Naive thymus-derived CD8-positive, alpha-beta T cell (primary cell): ENCODE data around the gene ZNF391. TPM values are rescaled to one million over a fixed set of nuclear protein-coding genes. Genes with fewer than 3 reads are reported as not detected.
"Not testable (repeated sequence)": the region's sequence is repeated elsewhere in the genome, so short reads cannot be mapped to it uniquely, and the experiment has no call there.

ENCODE experiments used
- ATAC-seq, 2 donors: fragments of 150-1000 bp; cut with Tn5 transposase in 1 of 2; sonication (Bioruptor Pico), chemical (Tn5 transposase) in 1 of 2; 1 replicate in 1 of 2; 2 replicates in 1 of 2; pipeline ENCODE4 v1.10.0; 2021; ENCODE audit warnings: mild to moderate bottlenecking in 2 of 2, moderate library complexity in 2 of 2
- POLR2A ChIA-PET: fragments of 350-600 bp; sonication (Branson Sonifier 250); formaldehyde crosslinking; loops from one replicate; lab custom pipeline; 2021; ENCODE audit warnings: antibody characterized with exemption; lab: Charles Lee
- DNase-seq, 10 donors: peaks; one replicate each; pipeline versions ENCODE4 v3.0.0 to v3.0.0-alpha.2; 2020 to 2022
- H3K27ac Mint-ChIP-seq, 10 donors: one replicate each; pipeline ENCODE4 v1.8.0; 2020 to 2022; ENCODE audit warnings: mild to moderate bottlenecking in 10 of 10, mixed read lengths in 10 of 10, moderate library complexity in 4 of 10, inconsistent platforms in 1 of 10
- H3K27me3 Mint-ChIP-seq, 5 donors: one replicate each; pipeline ENCODE4 v1.8.0; 2021 to 2022; ENCODE audit warnings: mixed read lengths in 5 of 5
- H3K36me3 Mint-ChIP-seq, 3 donors: one replicate each; pipeline ENCODE4 v1.8.0; 2020 to 2022; ENCODE audit warnings: mixed read lengths in 3 of 3, mild to moderate bottlenecking in 2 of 3, inconsistent platforms in 1 of 3
- H3K4me1 Mint-ChIP-seq, 4 donors: one replicate each; pipeline ENCODE4 v1.8.0; 2021 to 2022; ENCODE audit warnings: mixed read lengths in 4 of 4
- H3K4me3 Mint-ChIP-seq, 10 donors: one replicate each; pipeline ENCODE4 v1.8.0; 2020 to 2022; ENCODE audit warnings: mild to moderate bottlenecking in 10 of 10, mixed read lengths in 10 of 10, moderate library complexity in 6 of 10, inconsistent platforms in 1 of 10
- H3K9me3 Mint-ChIP-seq, 9 donors: one replicate each; pipeline ENCODE4 v1.8.0; 2020 to 2022; ENCODE audit warnings: mixed read lengths in 9 of 9, mild to moderate bottlenecking in 3 of 9, inconsistent platforms in 1 of 9, moderate library complexity in 1 of 9
- polyA plus RNA-seq, 3 donors: library from polyadenylated mRNA; unstranded; fragments of 300-500 nt; fragmentation: Illumina TruSeq; gene quantifications; one replicate each; pipeline ENCODE4 v1.2.3, GENCODE V29; 2021
- total RNA-seq, 8 experiments: library from RNA in 2 of 8; stranded (reverse) in 2 of 8; gene quantifications; one replicate each; pipeline ENCODE4 v1.2.3 and lab custom pipeline; 2021 to 2026

Gene ZNF391
- total and polyA plus RNA-seq, 5 experiments from 2014 or later = 2.0 to 7.9 (median 5.1) TPM

- H3K9me3 Mint-ChIP-seq = peaks cover 3 to 15% (median 9%) of the 10 kb centered on the region in 9 donors
- ATAC-seq = no peak
Observed at GRCh38 chr6:27383481-27383880, 5.1 kb upstream of the ZNF391 start.

GRCh38 chr6:27392623-27393022 lies 4.1 kb downstream of the ZNF391 start:
- peaks cover 11 to 29% (median 11%) of the 10 kb centered on the region in 3 donors for H3K36me3 Mint-ChIP-seq
- peaks cover 17 to 31% (median 19%) of the 10 kb centered on the region in 4 donors for H3K4me1 Mint-ChIP-seq
- DNase-seq (no peak), ATAC-seq (no peak)
- peaks cover 0 to 7% (median 5%) of the 10 kb centered on the region in 9 donors for H3K9me3 Mint-ChIP-seq
- no peak overlapping the region for H3K4me3 Mint-ChIP-seq
- no peak overlapping the region for H3K27ac Mint-ChIP-seq
- POLR2A ChIA-PET = no interaction called here
- H3K27me3 Mint-ChIP-seq = no peaks in the 10 kb centered on the region

More at GRCh38 chr6:27383481-27383880, 5.1 kb upstream of the ZNF391 start:
- Mint-ChIP-seq H3K36me3 (peaks cover 0 to 11% (median 0%) of the 10 kb centered on the region in 3 donors), H3K4me1 (peaks cover 3 to 7% (median 5%) of the 10 kb centered on the region in 4 donors), H3K4me3 (no peak overlapping the region), H3K27me3 (peaks cover 0 to 10% (median 4%) of the 10 kb centered on the region in 5 donors), H3K27ac (no peak overlapping the region)
- POLR2A ChIA-PET = no interaction called here
- DNase-seq = no peak

- ATAC-seq (no peak), DNase-seq (no peak)
- H3K27ac Mint-ChIP-seq = no peak overlapping the region
- no peak overlapping the region for H3K4me3 Mint-ChIP-seq
- peaks cover 14 to 43% (median 20%) of the 10 kb centered on the region in 3 donors for H3K36me3 Mint-ChIP-seq
- H3K4me1 Mint-ChIP-seq = peaks cover 6 to 23% (median 10%) of the 10 kb centered on the region in 4 donors
- H3K9me3 Mint-ChIP-seq = peaks cover 0 to 20% (median 8%) of the 10 kb centered on the region in 9 donors
- no peaks in the 10 kb centered on the region for H3K27me3 Mint-ChIP-seq
- POLR2A ChIA-PET = no interaction called here
Observed at GRCh38 chr6:27394073-27394472, 5.5 kb downstream of the ZNF391 start.

GRCh38 chr6:27400877-27401642 lies 12.5 kb downstream of the ZNF391 start:
- POLR2A ChIA-PET = no interaction called here
- H3K4me1 Mint-ChIP-seq = no peaks in the 10 kb centered on the region

GRCh38 chr6:27406085-27406484 lies 17.5 kb downstream of the ZNF391 start:
- no peaks in the 10 kb centered on the region for H3K4me1 Mint-ChIP-seq
- H3K4me3 Mint-ChIP-seq = no peak overlapping the region
- POLR2A ChIA-PET = no interaction called here
- H3K27me3 Mint-ChIP-seq = peaks cover 0 to 10% (median 3%) of the 10 kb centered on the region in 5 donors
- ATAC-seq (no peak), DNase-seq (no peak)
- H3K27ac Mint-ChIP-seq = no peak overlapping the region
- H3K9me3 Mint-ChIP-seq = peaks cover 11 to 41% (median 34%) of the 10 kb centered on the region in 9 donors
- H3K36me3 Mint-ChIP-seq = peaks cover 18 to 35% (median 26%) of the 10 kb centered on the region in 3 donors

More at GRCh38 chr6:27400877-27401642, 12.5 kb downstream of the ZNF391 start:
- Mint-ChIP-seq H3K9me3 (peaks cover 17 to 81% (median 57%) of the 10 kb centered on the region in 9 donors), H3K36me3 (peaks cover 48 to 70% (median 58%) of the 10 kb centered on the region in 3 donors), H3K27me3 (peaks cover 0 to 9% (median 3%) of the 10 kb centered on the region in 5 donors), H3K27ac (no peak overlapping the region), H3K4me3 (no peak overlapping the region)
- ATAC-seq (no peak), DNase-seq (no peak)

GRCh38 chr6:27407153-27407814 lies 18.7 kb downstream of the ZNF391 start:
- no peak for ATAC-seq
- H3K4me1 Mint-ChIP-seq = no peaks in the 10 kb centered on the region

GRCh38 chr6:27414300-27414699 lies 25.7 kb downstream of the ZNF391 start:
- Mint-ChIP-seq H3K4me3 (no peak overlapping the region), H3K27ac (no peak overlapping the region), H3K27me3 (peaks cover 2 to 14% (median 7%) of the 10 kb centered on the region in 5 donors), H3K36me3 (no peaks in the 10 kb centered on the region), H3K9me3 (peaks cover 0 to 3% (median 0%) of the 10 kb centered on the region in 9 donors), H3K4me1 (no peaks in the 10 kb centered on the region)
- POLR2A ChIA-PET = no interaction called here
- ATAC-seq (no peak), DNase-seq (no peak)

More at GRCh38 chr6:27407153-27407814, 18.7 kb downstream of the ZNF391 start:
- peaks cover 0 to 10% (median 3%) of the 10 kb centered on the region in 5 donors for H3K27me3 Mint-ChIP-seq
- DNase-seq = no peak
- H3K9me3 Mint-ChIP-seq = peaks cover 11 to 29% (median 23%) of the 10 kb centered on the region in 9 donors
- H3K36me3 Mint-ChIP-seq = peaks cover 13 to 25% (median 15%) of the 10 kb centered on the region in 3 donors
- H3K27ac Mint-ChIP-seq = no peak overlapping the region
- H3K4me3 Mint-ChIP-seq = no peak overlapping the region
- POLR2A ChIA-PET = no interaction called here

GRCh38 chr6:27414996-27415395 lies 26.4 kb downstream of the ZNF391 start:
- no peak overlapping the region for H3K4me3 Mint-ChIP-seq
- H3K27me3 Mint-ChIP-seq = peaks cover 6 to 20% (median 14%) of the 10 kb centered on the region in 5 donors
- POLR2A ChIA-PET = no interaction called here
- H3K4me1 Mint-ChIP-seq = no peaks in the 10 kb centered on the region
- ATAC-seq (no peak), DNase-seq (no peak)
- no peak overlapping the region for H3K27ac Mint-ChIP-seq
- H3K36me3 Mint-ChIP-seq = peaks cover 0 to 3% (median 0%) of the 10 kb centered on the region in 3 donors
- peaks cover 0 to 3% (median 0%) of the 10 kb centered on the region in 9 donors for H3K9me3 Mint-ChIP-seq

GRCh38 chr6:27415898-27416297 lies 27.3 kb downstream of the ZNF391 start:
- Mint-ChIP-seq H3K27ac (no peak overlapping the region), H3K9me3 (peaks cover 0 to 3% (median 0%) of the 10 kb centered on the region in 9 donors), H3K4me1 (no peaks in the 10 kb centered on the region), H3K4me3 (no peak overlapping the region), H3K27me3 (peaks cover 11 to 25% (median 18%) of the 10 kb centered on the region in 5 donors), H3K36me3 (peaks cover 0 to 4% (median 0%) of the 10 kb centered on the region in 3 donors)
- POLR2A ChIA-PET = no interaction called here
- no peak for ATAC-seq
- no peak for DNase-seq

- H3K27me3 Mint-ChIP-seq = peaks cover 14 to 44% (median 31%) of the 10 kb centered on the region in 5 donors
- DNase-seq (no peak), ATAC-seq (no peak)
- no peak overlapping the region for H3K27ac Mint-ChIP-seq
- peaks cover 0 to 4% (median 0%) of the 10 kb centered on the region in 9 donors for H3K9me3 Mint-ChIP-seq
- POLR2A ChIA-PET = interaction anchor here (0.5 kb wide), 1 partner anchor 325 kb away, joined by 6 read pairs; no protein-coding TSS in a partner anchor
- peaks cover 0 to 2% (median 0%) of the 10 kb centered on the region in 4 donors for H3K4me1 Mint-ChIP-seq
- peaks cover 0 to 4% (median 0%) of the 10 kb centered on the region in 3 donors for H3K36me3 Mint-ChIP-seq
- H3K4me3 Mint-ChIP-seq = no peak overlapping the region
Observed at GRCh38 chr6:27419363-27419762, 30.8 kb downstream of the ZNF391 start.

GRCh38 chr6:27422651-27423332 lies 34.2 kb downstream of the ZNF391 start:
- peaks cover 0 to 4% (median 0%) of the 10 kb centered on the region in 3 donors for H3K36me3 Mint-ChIP-seq
- H3K4me3 Mint-ChIP-seq = no peak overlapping the region
- H3K9me3 Mint-ChIP-seq = peaks cover 0 to 4% (median 0%) of the 10 kb centered on the region in 9 donors
- no peak for DNase-seq
- no peak overlapping the region for H3K27ac Mint-ChIP-seq
- H3K4me1 Mint-ChIP-seq = peaks cover 0 to 2% (median 0%) of the 10 kb centered on the region in 4 donors
- ATAC-seq = no peak
- POLR2A ChIA-PET = no interaction called here
- peaks cover 9 to 34% (median 23%) of the 10 kb centered on the region in 5 donors for H3K27me3 Mint-ChIP-seq

- H3K4me1 Mint-ChIP-seq, H3K36me3 Mint-ChIP-seq, POLR2A ChIA-PET, DNase-seq, H3K9me3 Mint-ChIP-seq, H3K4me3 Mint-ChIP-seq, ATAC-seq, H3K27ac Mint-ChIP-seq: not testable (repeated sequence)
- peaks cover 5 to 38% (median 19%) of the 10 kb centered on the region in 5 donors for H3K27me3 Mint-ChIP-seq
Observed at GRCh38 chr6:27424851-27425250, 36.3 kb downstream of the ZNF391 start.
